HG02759 (cell line): ENCODE measurements around the gene SPEM1.
A peak's percentile ranks its signal among the peaks of the same experiment; 100 is the strongest.

ENCODE experiments used
- ATAC-seq: cut with Tn5 transposase; IDR thresholded peaks from one replicate; pipeline ENCODE4 v1.9.1; 2021; ENCODE audit warnings: mild to moderate bottlenecking, moderate library complexity; ENCODE audit not compliant: unreplicated experiment

Gene SPEM1

DNA sequence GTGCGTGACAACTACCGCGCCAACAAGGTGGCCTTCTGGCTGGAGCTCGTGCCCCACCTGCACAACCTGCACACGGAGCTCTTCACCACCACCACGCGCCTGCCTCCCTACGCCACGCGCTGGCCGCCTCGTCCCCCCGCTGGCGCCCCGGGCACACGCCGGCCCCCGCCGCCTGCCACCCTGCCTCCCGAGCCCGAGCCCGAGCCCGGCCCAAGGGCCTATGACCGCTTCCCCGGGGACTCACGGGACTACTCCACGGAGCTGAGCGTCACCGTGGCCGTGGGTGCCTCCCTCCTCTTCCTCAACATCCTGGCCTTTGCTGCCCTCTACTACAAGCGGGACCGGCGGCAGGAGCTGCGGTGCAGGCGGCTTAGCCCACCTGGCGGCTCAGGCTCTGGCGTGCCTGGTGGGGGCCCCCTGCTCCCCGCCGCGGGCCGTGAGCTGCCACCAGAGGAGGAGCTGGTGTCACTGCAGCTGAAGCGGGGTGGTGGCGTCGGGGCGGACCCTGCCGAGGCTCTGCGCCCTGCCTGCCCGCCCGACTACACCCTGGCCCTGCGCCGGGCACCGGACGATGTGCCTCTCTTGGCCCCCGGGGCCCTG is 3.0 kb upstream of the SPEM1 start:
- no peak for ATAC-seq

DNA sequence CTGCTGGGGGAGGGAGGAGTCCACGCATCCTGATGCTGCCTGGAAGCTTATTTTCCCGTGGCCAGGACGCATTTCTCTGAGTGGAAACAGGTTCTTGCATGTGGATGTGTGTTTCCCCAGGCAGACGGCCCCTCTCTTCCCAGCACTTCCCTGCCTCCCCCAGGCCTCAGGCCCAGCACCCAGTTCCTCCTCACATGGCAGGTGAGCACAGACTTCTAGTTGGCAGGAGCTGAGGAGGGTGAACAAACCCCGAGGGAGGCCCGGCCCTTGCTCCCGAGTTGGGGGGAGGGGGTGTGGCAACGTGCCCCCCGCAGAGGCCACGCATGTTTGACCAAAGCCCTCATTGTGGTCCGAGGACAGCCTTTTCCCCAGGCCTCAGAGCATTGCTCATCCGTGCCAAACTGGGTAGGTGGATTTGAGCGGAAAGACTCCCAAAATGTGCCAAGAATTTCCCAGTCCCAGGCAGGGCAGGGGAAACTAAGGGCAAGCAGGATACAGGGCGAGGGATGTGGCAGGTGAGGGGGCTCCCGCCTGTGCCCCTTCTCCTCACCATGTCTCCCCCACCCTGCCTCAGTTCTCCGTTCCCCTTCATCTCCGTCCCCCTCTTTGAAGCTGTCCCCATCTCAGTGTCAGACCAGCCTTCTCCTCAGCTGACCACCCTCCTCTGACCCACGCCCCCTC is 1.5 kb upstream of the SPEM1 start:
- no peak for ATAC-seq

DNA sequence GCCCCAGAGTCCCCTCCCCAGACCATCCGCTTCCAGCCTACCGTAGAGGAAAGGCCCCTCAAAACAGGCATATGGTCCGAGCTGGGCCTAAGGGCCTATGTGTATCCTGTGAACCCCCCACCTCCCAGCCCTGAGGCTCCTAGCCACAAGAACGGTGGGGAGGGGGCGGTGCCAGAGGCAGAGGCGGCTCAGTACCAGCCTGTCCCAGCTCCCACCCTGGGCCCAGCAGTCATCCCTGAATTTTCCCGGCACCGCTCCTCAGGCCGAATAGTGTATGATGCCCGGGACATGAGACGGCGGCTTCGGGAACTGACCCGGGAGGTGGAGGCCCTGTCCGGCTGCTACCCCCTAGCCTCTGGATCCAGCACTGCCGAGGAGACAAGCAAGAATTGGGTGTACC is 1.1 kb downstream of the SPEM1 start:
- no peak for ATAC-seq

- ATAC-seq: no peak
Measured at GRCh38 chr17:7423679-7424078, 3.6 kb downstream of the SPEM1 start.

DNA sequence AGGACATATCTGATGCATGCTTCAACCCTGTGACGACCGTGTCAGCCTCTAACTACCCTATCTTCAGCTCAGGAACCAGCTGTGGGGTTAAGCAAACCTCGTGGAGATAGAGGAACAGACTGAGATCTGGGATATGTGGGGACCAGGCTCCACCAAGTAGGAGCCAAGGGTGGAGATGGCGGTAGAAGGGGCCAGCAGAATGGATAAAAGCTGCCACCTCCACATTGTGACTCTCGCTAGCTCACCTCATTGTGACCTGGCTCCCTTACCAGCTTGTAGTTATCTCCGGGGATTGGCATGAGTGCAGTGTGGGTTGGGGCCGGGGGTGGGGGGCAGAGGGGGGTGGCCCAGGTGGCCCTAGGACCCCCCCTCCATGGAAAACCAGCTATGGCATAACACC is 5.2 kb downstream of the SPEM1 start, which contains the start of gene SPEM2:
Gene SPEM2, plus strand, starts transcription at position 301 of the 400 bp plus-strand sequence. Its CDS starts 73 bp downstream, at position 374.
- no peak for ATAC-seq

- no peak for ATAC-seq
Measured at GRCh38 chr17:7425756-7426155, 5.6 kb downstream of the SPEM1 start.

DNA sequence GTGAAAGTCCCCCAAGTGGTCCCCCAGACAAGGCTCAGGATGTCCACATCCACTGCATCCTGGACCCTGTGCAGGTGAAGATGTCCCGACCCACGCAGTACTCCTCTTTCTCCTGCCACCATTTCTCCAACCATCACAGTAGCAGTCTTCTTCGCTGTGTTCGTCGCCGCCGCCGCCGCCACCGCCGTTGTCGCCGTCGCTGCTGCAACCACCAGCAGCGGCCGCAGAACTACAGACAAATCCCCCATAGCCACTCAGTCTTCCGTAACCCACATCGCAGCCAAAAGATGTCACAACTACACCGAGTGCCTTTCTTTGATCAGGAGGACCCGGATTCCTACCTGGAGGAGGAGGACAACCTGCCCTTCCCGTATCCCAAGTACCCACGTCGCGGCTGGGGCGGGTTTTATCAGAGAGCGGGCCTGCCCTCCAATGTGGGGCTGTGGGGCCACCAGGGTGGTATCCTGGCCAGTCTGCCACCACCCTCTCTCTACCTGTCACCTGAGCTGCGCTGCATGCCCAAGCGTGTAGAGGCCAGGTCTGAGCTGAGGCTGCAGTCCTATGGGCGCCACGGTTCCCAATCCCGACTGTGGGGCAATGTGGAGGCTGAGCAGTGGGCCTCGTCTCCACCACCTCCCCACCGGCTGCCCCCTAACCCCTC is 6.2 kb downstream of the SPEM1 start:
- no peak for ATAC-seq

DNA sequence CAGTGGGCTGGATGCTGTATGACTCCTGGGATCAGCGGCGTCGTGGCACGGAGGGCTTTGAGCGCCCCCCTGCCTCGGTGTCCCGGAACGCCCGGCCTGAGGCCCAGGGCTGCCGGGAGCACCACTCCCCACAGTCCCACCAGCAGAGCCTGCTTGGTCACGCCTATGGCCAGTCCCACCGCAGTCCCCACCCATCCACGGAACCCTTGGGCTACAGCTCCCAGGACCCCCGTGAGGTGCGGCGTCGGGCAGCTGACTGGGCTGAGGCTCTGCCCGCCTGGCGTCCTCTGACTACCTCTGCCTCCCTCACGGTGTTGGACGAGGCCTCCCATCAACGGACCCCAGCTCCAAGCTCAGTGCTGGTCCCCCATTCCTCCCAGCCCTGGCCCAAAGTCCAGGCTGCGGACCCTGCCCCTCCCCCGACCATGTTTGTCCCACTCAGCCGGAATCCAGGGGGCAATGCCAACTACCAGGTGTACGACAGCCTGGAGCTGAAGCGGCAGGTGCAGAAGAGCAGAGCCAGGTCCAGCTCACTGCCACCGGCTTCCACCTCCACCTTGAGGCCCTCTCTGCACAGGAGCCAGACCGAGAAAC is 6.9 kb downstream of the SPEM1 start:
- no peak for ATAC-seq

- no peak for ATAC-seq
Measured at GRCh38 chr17:7427549-7427948, 7.4 kb downstream of the SPEM1 start.

GRCh38 chr17:7428557-7428956 is 8.4 kb downstream of the SPEM1 start, which contains the start of gene SPEM3:
TSS of gene SPEM3 (plus strand) at chr17:7428857. CDS start at chr17:7428903, 46 bp downstream.
- no peak for ATAC-seq

DNA sequence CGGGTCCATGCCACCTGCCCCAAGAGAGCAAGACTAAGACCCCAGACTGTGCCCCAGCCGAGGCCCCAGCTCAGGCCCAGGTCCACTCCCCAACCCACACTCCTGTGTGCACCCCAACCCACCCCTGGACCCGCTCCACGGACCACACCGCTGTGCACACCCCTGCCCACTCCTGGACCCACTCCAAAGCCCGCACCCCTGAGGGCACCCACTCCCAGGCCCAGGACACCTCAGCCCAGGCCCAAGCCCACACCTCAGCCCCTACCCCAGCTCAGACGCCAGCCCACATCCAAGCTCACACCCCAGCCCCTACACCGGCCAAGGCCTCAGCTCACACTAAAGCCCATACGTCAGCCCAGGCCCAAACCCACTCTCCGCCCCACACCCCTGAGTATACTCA is 9.6 kb downstream of the SPEM1 start:
- no peak for ATAC-seq

DNA sequence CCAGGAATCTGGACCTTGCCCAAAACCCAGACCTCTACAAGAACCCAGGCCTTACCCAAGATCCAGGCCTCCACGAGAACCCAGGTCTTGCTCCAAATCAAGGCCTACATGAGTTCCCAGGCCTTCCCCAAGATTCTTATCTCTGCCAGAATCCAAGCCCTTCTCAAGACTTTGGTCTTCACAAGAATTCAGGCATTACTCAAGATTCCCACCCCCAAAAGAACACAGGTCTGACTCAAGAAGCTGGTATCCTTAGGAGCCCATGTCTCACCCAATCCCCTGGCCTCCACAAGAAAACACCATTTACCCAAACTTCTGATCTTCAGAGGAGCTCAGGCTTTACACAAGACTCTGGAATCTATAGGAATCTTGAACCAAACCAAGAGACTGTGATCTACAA is 11.1 kb downstream of the SPEM1 start:
- ATAC-seq: no peak

DNA sequence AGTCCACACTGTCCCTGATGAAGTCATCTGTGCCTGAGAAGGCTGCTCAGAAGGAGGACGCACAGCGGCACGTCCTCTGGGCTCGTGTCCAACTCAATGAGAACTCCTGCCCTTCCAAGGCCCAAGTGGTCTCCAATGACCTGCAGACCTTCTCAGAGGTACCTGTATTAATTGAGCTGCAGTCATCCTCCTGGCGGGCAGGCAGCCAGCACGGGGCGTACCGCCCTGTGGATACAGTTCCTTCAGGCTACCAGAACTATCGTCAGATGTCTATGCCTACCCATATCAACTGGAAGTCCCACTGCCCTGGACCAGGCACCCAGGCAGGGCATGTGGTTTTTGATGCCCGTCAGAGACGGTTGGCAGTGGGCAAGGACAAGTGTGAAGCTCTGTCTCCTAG is 12.2 kb downstream of the SPEM1 start:
- no peak for ATAC-seq

- ATAC-seq: peak; percentile 22
Measured at GRCh38 chr17:7435676-7436555, 15.8 kb downstream of the SPEM1 start.

DNA sequence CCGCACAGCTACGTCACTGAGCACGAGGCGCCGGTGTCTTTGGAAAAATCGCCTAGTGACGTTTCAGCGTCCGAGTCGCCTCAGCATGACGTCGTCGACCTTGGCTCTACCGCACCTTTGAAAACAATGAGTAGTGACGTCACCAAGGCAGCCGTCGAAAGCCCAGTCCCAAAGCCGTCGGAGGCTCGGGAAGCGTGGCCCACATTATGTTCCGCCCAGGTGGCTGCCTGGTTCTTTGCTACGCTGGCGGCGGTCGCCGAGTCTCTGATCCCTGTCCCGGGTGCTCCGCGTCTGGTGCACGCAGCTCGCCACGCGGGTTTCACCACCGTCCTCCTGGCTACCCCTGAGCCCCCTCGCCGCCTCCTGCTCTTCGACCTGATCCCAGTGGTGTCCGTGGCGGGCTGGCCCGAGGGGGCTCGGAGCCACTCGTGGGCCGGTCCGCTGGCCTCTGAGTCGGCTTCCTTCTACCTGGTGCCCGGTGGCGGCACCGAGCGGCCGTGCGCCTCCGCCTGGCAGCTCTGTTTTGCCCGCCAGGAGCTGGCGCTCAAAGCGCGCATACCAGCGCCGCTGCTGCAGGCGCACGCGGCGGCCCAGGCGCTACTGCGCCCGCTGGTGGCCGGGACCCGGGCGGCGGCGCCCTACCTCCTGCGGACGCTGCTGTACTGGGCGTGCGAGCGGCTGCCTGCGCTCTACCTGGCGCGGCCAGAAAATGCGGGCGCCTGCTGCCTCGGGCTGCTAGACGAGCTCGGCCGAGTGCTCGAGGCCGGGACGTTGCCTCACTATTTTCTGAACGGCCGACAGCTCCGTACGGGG is 16.6 kb downstream of the SPEM1 start:
- ATAC-seq: peak; percentile 43

DNA sequence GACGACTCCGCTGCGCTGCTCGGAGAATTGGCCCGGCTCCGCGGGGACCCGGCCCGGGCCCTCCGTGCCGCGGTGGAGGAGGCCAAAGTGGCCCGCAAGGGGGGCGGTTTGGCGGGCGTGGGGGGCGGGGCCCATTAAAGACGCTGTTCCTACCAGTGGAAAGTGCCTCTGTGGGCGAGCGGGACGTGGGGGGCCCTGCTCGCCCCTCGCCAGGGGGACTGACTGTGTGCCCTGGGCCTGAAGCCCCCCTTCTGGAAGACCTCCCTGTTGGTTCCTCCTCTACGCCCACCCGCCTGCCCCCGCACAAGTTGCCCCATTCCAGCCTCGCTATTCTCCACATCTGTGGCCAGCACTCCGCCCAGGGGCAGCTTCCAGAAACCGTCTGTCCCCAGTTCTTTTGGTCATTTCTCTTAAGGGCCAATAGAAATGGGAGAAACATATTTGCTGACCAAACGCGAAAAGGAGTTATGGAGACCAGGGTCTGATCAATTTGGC is 17.3 kb downstream of the SPEM1 start:
- no peak for ATAC-seq

DNA sequence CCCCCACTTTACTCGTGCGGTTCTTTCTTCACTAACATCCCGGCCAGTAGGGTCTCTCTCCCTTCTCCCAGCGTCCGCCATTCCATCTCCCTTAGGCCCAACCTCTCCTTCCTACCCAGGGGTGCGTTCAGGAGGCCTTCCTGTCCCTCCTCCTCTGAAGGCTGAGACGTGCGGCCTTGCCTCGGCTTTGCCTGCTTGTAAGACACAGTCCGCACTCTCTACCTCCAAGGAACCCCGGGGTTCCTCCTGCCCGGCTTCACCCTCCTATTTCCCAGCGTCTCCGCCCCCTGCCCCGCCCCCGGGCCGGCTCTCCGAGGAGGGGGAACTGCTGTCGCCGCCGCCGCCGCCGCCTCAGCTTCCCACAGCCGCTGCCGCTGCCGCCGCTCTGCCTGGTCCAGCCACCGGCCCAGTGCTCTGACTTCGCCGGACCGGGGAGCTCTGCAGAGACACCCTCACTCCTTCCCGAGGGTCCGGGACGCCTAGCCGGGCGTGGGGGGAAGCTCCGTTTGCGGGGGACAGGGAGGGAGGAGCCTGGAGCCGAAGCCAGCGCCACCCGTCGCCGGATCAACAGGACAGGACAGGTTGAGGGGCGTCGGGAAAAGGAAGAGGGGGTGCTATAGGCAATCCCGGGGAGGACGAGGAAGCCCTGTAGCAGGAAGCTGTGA is 18.0 kb downstream of the SPEM1 start:
- ATAC-seq: no peak

- ATAC-seq: no peak
Measured at GRCh38 chr17:7438656-7439460, 18.7 kb downstream of the SPEM1 start.
